DMS 273 (cell line): ENCODE data around the gene SLC38A10.

Experiments used
- DNase-seq: peaks from one replicate; lab custom pipeline; 2025; ENCODE audit not compliant: unreplicated experiment; lab: John Stamatoyannopoulos, UW

The SLC38A10 gene

GRCh38 chr17:81279278-81280275 lies 15.5 kb downstream of the SLC38A10 start:
- no peak for DNase-seq

DNA sequence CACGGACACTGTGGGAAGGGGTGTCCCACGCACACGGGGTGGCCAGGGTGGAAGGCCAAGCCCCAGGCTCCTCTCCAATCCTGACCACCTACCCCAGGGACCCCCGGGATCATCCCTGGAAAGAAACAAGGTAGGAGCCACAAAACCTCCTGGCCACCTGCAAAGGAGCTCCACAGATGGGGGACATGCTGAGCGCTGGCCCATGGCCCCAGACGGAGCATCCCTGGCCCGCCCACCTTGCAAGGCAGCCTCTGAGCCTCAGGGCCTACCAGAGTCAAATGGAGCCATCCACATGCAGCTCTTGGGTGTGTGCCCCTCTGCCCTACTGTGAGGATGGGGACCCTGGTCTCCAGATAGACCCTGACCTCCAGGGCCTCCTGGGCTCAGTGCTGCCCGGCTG lies 16.3 kb downstream of the SLC38A10 start:
- no peak for DNase-seq

GRCh38 chr17:81277946-81278693 lies 17.0 kb downstream of the SLC38A10 start:
- no peak for DNase-seq

GRCh38 chr17:81277421-81277820 lies 17.7 kb downstream of the SLC38A10 start:
- peak; percentile 27 for DNase-seq

- DNase-seq = no peak
Measured at GRCh38 chr17:81276781-81277180, 18.3 kb downstream of the SLC38A10 start.

DNA sequence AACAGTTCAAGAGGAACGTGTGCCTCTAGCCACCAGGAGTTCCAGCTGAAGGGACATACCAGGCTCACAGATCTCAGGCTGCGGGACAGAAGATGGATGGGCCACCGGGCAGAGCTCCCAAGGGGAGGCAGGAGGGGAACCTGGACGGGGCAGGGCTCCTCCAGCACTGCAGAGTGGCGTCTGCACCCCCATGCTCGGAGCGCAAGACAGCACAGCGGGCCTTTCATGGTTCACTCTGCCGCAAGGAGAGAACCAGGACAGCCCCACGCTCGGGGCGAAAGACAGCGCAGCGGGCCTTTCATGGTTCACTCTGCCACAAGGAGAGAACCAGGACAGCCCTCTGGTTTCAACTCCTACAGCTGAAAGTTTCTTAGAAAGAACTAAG lies 20.6 kb downstream of the SLC38A10 start:
- DNase-seq = no peak

- no peak for DNase-seq
Measured at GRCh38 chr17:81273698-81274470, 21.2 kb downstream of the SLC38A10 start.

- no peak for DNase-seq
Measured at GRCh38 chr17:81272616-81273015, 22.5 kb downstream of the SLC38A10 start.

DNA sequence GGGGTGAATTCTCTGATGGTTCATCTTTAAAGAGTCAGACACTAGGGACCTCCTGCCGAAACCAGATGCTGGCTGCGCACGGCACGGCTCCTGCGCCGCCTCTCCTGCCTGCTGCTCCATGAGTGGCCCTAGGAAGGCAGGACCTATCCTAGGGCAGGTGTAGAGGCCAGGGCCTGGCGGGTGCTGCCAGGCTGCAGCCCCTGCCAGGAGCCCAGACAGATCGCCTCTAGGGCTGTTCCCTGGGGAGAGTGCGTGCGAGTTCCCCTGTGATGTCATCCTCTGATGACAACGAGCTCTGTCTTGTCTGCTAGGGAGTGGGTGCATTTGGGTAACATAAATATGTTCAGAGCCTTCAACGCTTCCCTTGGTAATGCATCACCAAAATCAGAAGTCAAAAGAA lies 23.9 kb downstream of the SLC38A10 start:
- no peak for DNase-seq

- DNase-seq = no peak
Measured at GRCh38 chr17:81270279-81270678, 24.8 kb downstream of the SLC38A10 start.

DNA sequence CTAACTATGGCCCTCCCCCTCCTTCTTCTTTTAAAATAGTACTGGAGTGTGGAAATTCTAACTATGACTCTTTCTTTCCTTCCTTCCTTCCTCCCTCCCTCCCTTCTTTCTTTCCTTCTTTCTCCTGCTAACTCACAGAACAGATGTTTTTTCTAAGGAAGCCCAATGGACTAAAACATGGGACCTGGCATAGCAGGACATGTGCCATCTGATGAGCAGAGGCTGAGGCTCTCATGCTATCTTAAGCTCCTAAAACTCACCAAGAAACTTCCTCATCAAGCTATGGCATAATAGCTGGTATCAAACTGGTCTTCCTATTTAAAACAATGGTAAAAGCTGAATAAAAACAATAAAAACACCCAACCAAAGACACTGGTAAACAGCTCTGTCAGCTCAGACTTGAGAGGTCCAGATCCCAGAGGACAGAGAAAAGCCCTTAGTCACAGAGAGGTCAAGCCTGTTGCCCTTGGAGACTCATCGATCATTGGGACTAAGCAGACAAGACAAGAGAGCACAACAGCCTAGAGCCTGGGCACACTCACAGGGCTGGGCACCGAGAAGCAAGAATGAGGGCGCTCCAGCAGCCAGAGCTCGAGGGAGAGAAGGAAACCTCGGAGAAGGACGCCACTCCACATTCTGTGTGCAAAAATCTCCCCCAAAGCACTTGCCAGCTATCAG lies 27.6 kb downstream of the SLC38A10 start:
- no peak for DNase-seq

- no peak for DNase-seq
Measured at GRCh38 chr17:81265576-81265975, 29.5 kb downstream of the SLC38A10 start.

DNA sequence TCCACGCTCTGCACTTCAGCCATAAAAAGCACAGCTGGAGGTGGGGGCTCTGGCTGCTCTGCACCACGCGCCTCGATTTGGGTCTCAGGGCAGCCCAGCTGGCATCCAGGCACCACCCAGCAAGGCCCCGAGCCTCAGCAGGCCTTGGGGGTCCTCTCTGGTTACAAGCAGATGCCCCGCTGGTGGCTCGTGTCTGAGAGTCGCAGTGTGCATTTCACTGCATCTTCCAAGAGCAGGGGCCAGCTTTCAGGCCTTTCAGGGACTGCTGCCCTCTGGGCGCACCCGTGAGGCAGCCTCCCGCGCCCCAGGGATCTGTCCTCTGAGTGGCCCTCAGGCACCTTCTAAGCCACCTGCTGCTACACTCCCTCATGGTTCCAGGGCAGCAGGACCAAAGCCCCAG lies 30.5 kb downstream of the SLC38A10 start:
- no peak for DNase-seq

- no peak for DNase-seq
Measured at GRCh38 chr17:81263371-81264181, 31.5 kb downstream of the SLC38A10 start.

- no peak for DNase-seq
Measured at GRCh38 chr17:81261582-81262336, 33.3 kb downstream of the SLC38A10 start.

GRCh38 chr17:81261096-81261495 lies 34.0 kb downstream of the SLC38A10 start:
- no peak for DNase-seq

- DNase-seq = no peak
Measured at GRCh38 chr17:81260641-81261040, 34.5 kb downstream of the SLC38A10 start.

DNA sequence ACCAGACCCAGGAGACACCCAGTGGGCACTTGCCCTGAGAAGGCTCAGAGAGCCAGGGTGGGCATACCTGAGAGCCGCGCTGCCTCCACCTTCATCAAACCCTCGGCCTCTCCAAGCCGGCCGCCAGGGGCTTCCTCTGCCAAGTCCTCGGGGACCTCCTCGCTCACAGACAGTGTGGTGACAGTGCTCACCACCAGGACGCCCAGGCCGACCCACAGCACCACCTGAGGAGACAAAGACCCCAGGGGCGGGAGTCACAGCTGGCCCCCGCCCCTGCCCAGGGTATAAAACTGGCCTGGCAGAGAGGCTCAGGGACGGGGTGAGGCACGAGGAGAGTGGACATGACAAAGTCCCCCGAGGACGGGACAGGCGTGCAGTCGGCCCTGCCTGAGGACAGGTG lies 34.9 kb downstream of the SLC38A10 start:
- no peak for DNase-seq

- no peak for DNase-seq
Measured at GRCh38 chr17:81259058-81259605, 36.0 kb downstream of the SLC38A10 start.
